NK-92 treated with Interleukin-12 subunit alpha and Interleukin-12 subunit beta, amount 100 ng/mL, for 24 hours (cell line): ENCODE results near the gene STOX1.
A peak's percentile ranks its signal among the peaks of the same experiment; 100 is the strongest.
"Not testable (repeated sequence)": the region's sequence is repeated elsewhere in the genome, so short reads cannot be mapped to it uniquely, and the experiment has no call there.

ENCODE experiments used
- DNase-seq: peaks from one replicate; lab custom pipeline; 2025; lab: John Stamatoyannopoulos, UW

STOX1 gene

DNA sequence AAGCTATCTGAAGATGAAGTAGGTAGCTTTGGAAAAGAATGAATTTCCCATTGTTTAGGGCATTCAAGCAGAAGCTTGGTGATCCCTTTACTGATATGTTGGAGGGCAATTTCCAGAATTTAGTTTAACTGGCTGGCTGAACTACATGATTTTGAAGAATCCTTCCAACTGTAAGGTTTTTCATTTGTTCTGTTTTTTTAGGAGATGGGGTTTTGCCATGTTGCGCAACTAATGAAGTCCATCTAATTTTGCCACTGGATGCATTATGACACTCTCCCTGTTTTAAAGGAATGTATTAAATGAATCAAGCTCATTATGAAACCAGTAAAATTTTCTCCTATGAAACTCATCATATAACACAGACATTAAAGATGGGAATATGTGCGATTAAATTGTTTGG, 67.7 kb downstream of the STOX1 start:
- no peak for DNase-seq

DNA sequence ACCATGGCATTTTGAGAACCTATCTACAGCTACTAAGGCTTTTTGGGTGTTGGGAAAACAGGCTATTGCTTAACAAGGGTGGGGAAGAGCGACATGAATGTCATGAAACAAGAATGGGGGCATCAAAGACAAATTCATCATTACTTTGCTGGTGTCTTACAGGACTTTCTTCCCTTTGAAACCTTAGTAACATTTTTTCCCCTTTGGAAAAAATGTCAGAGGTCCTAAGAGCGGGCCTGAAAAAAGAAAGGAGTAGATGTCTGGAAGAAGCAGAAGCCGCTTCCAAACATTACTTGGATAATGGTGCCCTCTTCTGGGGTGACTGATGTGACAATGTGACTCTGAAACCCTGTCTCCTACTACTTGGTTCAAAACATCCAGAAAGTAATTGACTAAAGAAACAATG, 70.0 kb downstream of the STOX1 start:
- DNase-seq, result no peak

DNA sequence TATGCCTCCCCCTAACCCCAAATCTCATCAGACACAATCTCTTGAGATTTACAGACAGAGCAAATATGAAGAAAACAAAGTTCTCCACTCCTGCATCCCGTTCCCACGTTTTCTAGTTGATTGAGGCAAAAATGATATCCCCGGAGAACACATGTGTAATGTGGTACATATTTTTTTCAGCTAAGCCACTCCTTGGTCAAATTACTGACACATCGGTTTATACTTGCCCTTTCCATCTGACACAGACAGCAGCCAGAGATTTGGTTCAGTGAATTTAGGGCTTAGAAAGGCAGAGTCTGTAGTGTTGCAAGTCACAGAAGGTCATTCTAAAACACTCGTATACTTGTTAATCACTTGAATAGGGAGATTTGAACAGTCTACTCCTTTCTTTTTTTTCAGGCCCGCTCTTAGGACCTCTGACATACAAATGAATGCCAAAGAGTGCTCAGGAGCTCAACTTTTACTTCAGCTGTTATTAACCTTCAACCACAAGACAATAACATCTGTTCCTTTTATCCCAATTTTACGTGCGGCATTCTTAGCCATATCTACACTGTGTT, 71.9 kb downstream of the STOX1 start:
- DNase-seq, result no peak

DNA sequence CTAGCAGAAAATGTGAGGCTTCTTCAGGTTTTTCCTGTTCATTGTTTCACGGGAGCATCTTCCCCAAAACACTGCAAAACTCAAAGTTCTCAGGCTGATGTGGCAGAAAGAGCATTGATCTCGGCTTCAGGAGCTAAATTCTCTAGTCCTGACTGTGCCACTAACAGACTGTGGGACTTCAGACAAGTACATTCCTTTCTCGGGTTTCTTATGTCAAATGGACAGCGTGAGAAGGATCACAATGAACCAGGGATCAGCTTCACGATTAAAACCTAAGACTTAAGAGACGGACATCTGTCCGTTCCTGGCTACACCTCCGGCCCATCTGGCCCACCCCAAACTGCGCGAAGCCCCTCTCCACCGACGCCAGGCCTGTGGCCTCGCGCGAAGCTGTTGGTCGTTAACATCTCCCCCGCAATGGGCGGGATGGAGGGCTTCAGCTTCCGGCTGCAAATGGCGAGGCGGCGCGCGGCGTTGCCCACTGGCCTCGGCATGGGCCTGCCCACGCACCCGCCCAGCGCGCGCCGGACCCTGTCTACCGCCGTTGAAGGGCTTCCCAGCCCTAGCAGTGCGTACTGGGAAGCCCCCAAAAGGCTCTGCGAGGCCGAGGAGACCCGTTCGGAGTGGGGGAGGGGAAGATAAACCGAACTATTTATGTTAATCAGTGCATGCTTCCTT, 73.2 kb downstream of the STOX1 start:
- DNase-seq, result no peak

DNA sequence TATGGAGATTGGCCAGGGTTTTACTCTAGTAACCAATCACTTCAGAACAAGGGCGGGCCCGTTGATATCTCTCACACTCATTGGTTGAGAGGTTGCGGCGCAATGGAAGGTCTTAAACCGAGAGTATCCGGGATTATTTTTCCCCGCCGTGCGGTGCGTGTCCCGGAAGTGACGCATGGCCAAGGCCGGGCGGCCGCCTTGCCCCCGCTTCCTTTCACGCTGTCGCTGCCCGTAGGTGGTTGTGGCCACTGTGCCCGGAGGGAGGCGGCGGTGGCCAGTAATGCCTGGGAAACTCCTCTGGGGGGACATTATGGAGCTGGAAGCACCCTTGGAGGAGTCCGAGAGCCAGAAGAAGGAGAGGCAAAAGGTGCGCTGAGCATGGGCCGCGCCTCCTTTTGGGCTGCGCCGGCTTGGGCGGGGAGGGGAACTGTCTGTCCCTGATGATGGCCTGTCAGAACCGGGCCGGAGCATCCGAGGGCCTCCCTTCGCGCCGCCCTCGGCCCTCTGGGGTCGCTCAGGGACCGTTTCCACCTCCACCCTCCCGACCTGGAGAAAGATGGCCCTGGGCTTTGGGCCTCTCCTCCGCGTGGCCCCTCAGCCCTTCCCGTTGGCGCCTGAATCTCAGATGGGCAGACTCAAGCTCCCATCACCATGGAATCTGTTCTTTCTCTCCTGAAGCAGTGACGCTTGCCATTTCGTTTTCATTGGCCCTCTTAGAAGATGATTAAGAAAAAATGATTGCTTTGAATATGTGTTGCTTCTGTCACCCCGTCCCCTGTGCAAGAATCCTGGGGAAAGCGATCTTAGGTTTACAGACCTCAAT, 74.0 kb downstream of the STOX1 start, which contains the start of gene DDX50:
TSS of gene DDX50 (plus strand) at position 211 of the 823 bp plus-strand sequence. CDS start at position 281, 70 bp downstream.
- DNase-seq, result peak; percentile 94

DNA sequence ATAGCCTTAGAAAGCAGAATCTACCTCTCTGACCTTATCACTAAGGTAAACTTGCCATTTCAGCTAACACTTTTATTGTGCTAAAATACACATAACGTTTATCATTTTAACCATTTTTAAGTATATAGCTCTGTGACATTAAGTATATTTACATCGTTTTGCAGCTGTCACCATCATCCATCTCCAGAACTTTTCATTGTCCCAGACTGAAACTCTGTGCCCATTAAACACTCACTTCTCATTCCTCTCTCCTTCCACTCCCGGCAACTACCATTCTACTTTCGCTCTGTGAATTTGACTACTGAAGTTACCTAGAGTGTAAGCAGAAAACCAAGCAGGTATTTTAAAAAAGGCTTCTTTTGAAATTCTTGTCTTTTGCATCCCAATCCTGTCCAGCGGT, 75.1 kb downstream of the STOX1 start:
- DNase-seq, result no peak

DNA sequence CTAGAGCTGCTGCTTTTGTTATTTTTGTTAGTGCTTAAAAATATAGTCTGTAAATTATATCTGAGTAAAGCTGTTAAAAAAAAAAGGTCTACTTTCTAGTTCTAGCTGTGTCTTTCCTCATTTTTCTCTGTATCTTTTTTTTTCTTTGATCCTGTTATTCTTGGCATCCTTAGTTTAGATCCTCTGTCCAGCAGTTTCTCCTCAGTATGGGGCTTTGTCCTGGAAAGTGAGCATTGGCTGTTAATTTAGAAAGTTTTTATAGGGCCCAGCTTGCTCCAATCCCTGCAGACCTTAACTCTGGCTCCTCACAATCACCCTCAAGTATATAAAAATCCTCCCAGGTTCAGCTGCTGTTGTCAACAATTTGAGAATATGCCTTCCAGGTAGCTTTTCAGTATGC, 97.3 kb downstream of the STOX1 start:
- no peak for DNase-seq

DNA sequence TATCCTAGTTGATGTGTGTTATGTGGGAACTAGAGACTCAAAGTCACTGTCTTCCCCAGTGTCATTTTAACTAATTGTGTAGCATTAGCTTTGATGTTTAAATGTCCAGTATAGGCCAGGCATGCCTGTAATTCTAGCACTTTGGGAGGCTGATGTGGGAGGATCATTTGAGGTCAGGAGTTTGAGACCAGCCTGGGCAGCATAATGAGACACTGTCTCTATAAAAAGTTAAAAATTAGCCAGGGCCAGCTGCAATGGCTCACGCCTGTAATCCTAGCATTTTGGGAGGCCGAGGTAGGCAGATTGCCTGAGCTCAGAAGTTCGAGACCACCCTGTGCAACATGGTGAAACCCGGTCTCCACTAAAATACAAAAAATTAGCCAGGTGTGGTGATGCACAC, 98.2 kb downstream of the STOX1 start:
- DNase-seq, result no peak

DNA sequence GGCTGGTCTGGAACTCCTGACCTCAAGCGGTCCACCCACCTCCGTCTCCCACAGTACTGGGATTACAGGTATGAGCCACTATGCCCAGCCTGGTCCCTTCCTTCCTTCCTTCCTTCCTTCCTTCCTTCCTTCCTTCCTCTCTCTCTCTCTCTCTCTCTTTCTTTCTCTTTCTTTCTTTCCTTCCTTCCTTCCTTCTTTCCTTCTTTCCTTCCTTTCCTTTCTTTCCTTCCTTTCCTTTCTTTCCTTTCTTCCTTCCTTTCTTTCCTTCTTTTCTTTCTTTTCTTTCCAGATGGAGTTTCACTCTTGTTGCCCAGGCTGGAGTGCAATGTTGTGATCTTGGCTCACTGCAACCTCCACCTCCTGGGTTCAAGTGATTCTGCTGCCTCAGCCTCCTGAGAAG, 101.8 kb downstream of the STOX1 start:
- DNase-seq, result not testable (repeated sequence)

DNA sequence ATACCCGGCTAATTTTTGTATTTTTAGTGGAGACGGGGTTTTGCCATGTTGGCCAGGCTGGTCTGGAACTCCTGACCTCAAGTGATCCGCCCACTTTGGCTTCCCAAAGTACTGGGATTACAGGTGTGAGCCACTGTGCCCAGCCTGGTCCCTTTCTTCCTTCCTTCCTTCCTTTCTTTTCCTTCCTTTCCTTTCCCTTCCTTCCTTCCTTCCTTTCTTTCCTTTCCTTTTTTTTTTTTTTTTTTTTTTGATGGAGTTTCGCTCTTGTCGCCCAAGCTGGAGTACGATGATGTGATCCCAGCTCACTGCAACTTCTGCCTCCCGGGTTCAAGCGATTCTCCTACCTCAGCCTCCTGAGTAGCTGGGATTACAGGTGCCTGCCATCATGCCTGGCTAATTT, 102.6 kb downstream of the STOX1 start:
- DNase-seq, result not testable (repeated sequence)

DNA sequence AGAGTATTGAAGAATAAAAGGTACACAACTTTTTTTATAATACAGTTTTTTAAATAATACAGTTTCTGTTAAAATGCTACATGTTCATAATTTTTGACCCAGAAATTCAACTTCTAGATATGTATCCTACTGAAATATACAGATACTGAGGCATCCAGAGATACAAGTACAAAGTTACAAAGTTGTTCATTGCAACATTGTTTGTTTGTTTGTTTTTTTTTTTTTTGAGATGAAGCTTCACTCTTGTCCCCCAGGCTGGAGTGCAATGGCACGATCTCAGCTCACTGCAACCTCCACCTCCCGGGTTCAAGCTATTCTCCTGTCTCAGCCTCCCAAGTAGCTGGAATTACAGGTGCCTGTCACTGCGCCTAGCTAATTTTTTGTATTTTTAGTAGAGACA, 105.5 kb downstream of the STOX1 start:
- not testable (repeated sequence) for DNase-seq

DNA sequence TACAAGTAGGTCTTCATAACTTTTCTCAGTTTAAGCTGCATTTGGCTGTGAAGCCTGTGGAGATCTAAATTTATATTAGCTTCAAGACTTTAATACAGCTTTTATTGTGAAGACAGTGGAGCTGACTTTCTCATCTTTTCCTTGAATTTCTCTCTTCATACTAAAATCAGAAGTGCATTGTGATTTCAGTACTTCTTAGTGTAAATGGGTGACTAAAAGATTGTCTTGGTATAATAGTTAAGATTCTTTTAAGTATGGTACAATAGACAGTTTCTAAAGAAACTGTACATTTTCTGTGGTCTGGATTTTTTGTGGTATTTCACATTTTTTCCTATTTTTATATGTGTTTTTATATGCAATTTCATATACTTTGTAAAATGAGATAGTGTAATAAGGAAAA, 107.7 kb downstream of the STOX1 start:
- no peak for DNase-seq

DNA sequence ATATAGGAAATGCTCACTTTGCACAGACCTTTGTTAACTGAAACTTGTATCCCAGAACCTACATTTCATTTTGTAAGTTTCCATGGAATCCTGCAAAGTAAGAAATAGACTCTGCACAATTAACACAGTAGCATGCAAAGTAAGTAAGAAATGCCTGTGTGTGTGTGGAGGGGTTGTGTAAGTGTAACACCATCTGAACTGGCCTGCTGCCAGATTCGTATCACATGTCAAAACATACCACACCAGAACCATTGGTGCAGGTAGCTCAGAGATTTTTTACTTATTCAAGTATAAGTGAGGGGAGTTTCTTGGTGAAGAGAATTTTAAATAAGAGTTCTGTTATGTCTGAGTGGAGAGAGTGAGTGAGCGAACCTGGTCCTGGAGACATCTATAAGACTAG, 110.8 kb downstream of the STOX1 start:
- DNase-seq, result no peak

DNA sequence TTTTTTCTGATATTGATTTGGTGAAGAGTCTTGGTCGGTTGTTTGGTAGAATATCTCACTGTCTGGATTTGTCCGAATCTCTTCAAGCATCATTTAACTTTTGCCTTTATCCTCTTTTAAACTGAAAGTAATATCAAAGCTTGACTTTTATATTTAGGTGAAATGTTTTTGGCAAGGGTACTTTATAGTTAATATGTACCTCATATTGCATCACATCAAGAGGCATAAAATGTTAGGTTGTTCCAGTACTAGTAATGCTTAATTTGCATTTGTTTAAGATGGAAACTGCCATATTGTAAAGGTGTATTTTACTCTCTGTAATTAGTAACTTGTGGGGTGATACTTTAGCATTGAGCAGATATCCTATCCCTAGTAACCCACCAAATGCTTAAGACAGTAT, 111.6 kb downstream of the STOX1 start:
- no peak for DNase-seq

DNA sequence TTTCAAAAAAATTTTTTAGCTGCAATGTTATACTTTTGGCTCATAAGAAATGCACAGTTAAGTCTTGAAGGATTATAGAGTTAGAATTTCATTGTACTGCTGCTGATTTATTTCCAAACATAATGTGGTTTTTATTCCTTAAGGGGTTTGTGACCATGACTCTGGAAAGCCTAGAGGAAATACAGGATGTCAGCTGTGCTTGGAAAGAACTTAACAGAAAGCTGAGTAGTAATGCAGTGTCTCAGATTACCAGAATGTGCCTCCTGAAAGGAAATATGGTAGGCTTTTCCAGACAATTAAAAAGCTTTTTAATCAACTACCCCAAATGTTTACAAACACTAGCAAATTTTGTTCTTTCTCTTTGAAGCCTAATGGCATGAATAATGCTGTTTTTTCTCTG, 113.6 kb downstream of the STOX1 start:
- DNase-seq, result not testable (repeated sequence)
